ENCODE results near the gene RASA1. TPM values are rescaled to one million over a fixed set of nuclear protein-coding genes. Genes with fewer than 3 reads are reported as not detected.

The RASA1 gene
- total RNA-seq, 1 donor from 2014 or later: 18.0 TPM

DNA sequence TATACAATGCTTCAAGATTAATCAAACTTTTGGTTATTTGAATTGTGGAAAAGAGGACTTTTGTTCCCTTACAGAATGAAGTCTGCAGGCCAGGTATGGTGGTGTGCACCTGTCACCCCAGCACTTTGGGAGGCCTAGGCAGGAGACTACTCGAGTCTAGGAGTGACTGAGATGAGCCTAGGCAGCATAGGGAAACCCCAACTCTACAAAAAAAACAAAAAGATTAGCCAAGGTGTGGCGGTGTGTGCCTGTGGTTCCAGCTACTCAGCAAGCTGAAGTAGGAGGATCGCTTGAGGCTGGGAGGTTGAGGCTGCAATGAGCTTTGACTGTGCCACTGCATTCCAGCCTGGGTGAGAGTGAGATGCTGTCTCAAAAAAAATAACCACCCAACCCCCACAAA lies 135.7 kb downstream of the RASA1 start:
- Histone ChIP-seq H3K27me3 (ENCODE audit: low read depth) (no peaks in the 10 kb centered on the region), H3K27ac (replicated peaks) (no peak overlapping the region), H3K4me3 (no peak overlapping the region), H3K36me3 (peaks cover 86% of the 10 kb centered on the region), H3K4me1 (peaks cover 31% of the 10 kb centered on the region), H3K9me3 (replicated peaks) (peaks cover 6% of the 10 kb centered on the region)
- TF ChIP-seq, protein P1, sequence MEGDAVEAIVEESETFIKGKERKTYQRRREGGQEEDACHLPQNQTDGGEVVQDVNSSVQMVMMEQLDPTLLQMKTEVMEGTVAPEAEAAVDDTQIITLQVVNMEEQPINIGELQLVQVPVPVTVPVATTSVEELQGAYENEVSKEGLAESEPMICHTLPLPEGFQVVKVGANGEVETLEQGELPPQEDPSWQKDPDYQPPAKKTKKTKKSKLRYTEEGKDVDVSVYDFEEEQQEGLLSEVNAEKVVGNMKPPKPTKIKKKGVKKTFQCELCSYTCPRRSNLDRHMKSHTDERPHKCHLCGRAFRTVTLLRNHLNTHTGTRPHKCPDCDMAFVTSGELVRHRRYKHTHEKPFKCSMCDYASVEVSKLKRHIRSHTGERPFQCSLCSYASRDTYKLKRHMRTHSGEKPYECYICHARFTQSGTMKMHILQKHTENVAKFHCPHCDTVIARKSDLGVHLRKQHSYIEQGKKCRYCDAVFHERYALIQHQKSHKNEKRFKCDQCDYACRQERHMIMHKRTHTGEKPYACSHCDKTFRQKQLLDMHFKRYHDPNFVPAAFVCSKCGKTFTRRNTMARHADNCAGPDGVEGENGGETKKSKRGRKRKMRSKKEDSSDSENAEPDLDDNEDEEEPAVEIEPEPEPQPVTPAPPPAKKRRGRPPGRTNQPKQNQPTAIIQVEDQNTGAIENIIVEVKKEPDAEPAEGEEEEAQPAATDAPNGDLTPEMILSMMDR (IDR thresholded peaks at IDR 0.05; ENCODE audit: borderline replicate concordance): no peak
- intact Hi-C loops (cut with micrococcal nuclease): loop anchor here (5.0 kb wide), 1 partner anchor 336 kb away; no protein-coding TSS in a partner anchor
- no peak for DNase-seq

DNA sequence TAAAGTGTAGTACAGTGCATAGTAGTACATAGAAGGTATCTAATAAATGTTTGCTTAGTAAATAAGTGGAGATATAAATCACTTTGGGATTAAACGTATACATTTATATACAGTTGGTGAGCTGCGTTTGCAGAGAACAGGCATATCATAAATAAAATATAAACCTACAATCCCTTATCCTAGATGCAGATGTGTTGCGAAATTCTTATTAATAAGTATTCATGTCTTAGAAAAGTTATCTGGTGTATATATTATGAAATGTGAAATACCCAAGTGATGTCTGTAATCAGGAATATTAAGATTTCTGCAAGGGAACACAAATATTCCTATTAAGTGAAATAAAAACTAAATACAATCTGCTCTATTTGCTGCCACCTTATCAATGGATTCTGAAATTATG lies 136.2 kb downstream of the RASA1 start:
- DNase-seq: no peak
- Histone ChIP-seq H3K9me3 (replicated peaks) (peaks cover 6% of the 10 kb centered on the region), H3K27ac (replicated peaks) (no peak overlapping the region), H3K4me1 (peaks cover 31% of the 10 kb centered on the region), H3K27me3 (ENCODE audit: low read depth) (no peaks in the 10 kb centered on the region), H3K4me3 (no peak overlapping the region), H3K36me3 (peaks cover 86% of the 10 kb centered on the region)
- intact Hi-C loops (cut with micrococcal nuclease): loop anchor here (5.0 kb wide), 1 partner anchor 337 kb away; no protein-coding TSS in a partner anchor
- TF ChIP-seq, protein P1 (IDR thresholded peaks at IDR 0.05; ENCODE audit: borderline replicate concordance): no peak

- peaks cover 87% of the 10 kb centered on the region for H3K36me3 ChIP-seq
- intact Hi-C loops (cut with micrococcal nuclease): loop anchor here (5.0 kb wide), 1 partner anchor 337 kb away; no protein-coding TSS in a partner anchor
Measured at GRCh38 chr5:87404359-87404758, 136.7 kb downstream of the RASA1 start.

GRCh38 chr5:87405472-87406155 lies 137.9 kb downstream of the RASA1 start:
- no peaks in the 10 kb centered on the region for H3K27me3 ChIP-seq (ENCODE audit: low read depth)
- H3K4me3 ChIP-seq: no peak overlapping the region
- peaks cover 6% of the 10 kb centered on the region for H3K9me3 ChIP-seq (replicated peaks)
- no peak overlapping the region for H3K27ac ChIP-seq (replicated peaks)
- H3K4me1 ChIP-seq: peaks cover 28% of the 10 kb centered on the region
- intact Hi-C loops (cut with micrococcal nuclease): no loop called here
- peaks cover 90% of the 10 kb centered on the region for H3K36me3 ChIP-seq
- TF ChIP-seq, protein P1 (IDR thresholded peaks at IDR 0.05; ENCODE audit: borderline replicate concordance): no peak
- no peak for DNase-seq

More at GRCh38 chr5:87404359-87404758, 136.7 kb downstream of the RASA1 start:
- TF ChIP-seq, protein P1 (IDR thresholded peaks at IDR 0.05; ENCODE audit: borderline replicate concordance): no peak
- H3K4me1 ChIP-seq: peaks cover 31% of the 10 kb centered on the region
- no peak for DNase-seq
- H3K9me3 ChIP-seq (replicated peaks): peaks cover 6% of the 10 kb centered on the region
- H3K27me3 ChIP-seq (ENCODE audit: low read depth): no peaks in the 10 kb centered on the region
- no peak overlapping the region for H3K27ac ChIP-seq (replicated peaks)
- no peak overlapping the region for H3K4me3 ChIP-seq

DNA sequence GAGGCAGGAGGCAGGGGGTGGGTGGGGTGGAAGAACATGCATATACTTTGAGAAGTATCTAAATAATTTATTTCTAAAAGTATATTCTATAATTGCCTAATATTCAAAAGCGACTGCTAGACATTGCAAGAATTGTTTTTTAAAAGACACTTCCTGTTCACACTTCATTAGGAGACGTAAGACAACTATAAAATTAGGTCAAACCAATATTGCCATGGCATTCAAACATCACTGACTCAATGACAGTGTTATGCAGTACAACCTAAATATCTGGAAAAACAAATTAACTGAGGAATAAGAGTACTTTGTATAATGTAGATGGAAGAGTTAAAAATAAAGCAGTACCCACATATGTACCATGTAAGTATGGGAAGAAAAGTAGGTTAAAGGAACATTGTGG lies 140.5 kb downstream of the RASA1 start:
- intact Hi-C loops (cut with micrococcal nuclease): no loop called here
- peaks cover 66% of the 10 kb centered on the region for H3K36me3 ChIP-seq
- peaks cover 50% of the 10 kb centered on the region for H3K4me1 ChIP-seq

More for the DNA sequence above, 140.5 kb downstream of the RASA1 start:
- Histone ChIP-seq H3K4me3 (no peak overlapping the region), H3K9me3 (replicated peaks) (no peaks in the 10 kb centered on the region), H3K27me3 (ENCODE audit: low read depth) (no peaks in the 10 kb centered on the region), H3K27ac (replicated peaks) (no peak overlapping the region)
- TF ChIP-seq, protein P1 (IDR thresholded peaks at IDR 0.05; ENCODE audit: borderline replicate concordance): no peak
- no peak for DNase-seq

Measured in left ventricle myocardium inferior (tissue), 1 donor.